GM10266 (cell line): ENCODE measurements around the gene HDAC9.

Experiments
- DNase-seq: peaks from one replicate; pipeline ENCODE4 v3.0.0; 2012; ENCODE audit errors: extremely low spot score
- CTCF ChIP-seq: IDR thresholded peaks from 2 replicates; pipeline ENCODE4 v1.5.1; 2012; ENCODE audit warnings: mild to moderate bottlenecking, low read depth; ENCODE audit not compliant: control insufficient read depth, insufficient read depth; ENCODE audit errors: missing control alignments

Gene HDAC9

GRCh38 chr7:18666107-18666728 lies 170.7 kb downstream of the HDAC9 start:
- DNase-seq, result peak; percentile 51
- peak; percentile 99 for TF ChIP-seq CTCF

GRCh38 chr7:18667466-18667865 lies 171.9 kb downstream of the HDAC9 start:
- no peak for TF ChIP-seq CTCF
- DNase-seq, result no peak

GRCh38 chr7:18671176-18671575 lies 175.6 kb downstream of the HDAC9 start:
- DNase-seq, result no peak
- no peak for TF ChIP-seq CTCF

GRCh38 chr7:18675579-18675978 lies 180.0 kb downstream of the HDAC9 start:
- TF ChIP-seq CTCF, result no peak
- no peak for DNase-seq

GRCh38 chr7:18679261-18679660 lies 183.7 kb downstream of the HDAC9 start:
- DNase-seq, result no peak
- no peak for TF ChIP-seq CTCF

GRCh38 chr7:18680576-18680975 lies 185.0 kb downstream of the HDAC9 start:
- TF ChIP-seq CTCF, result no peak
- DNase-seq, result no peak

- TF ChIP-seq CTCF, result no peak
- DNase-seq, result no peak
Measured at GRCh38 chr7:18684916-18685315, 189.4 kb downstream of the HDAC9 start.
